IPS-15b (cell line): ENCODE results near the gene SLC46A1.
"Not testable (repeated sequence)": the region's sequence is repeated elsewhere in the genome, so short reads cannot be mapped to it uniquely, and the experiment has no call there.

ENCODE experiments used
- H3K27me3 ChIP-seq: one replicate; pipeline ENCODE4 v1.6.1; 2013; ENCODE audit warnings: low read length; ENCODE audit not compliant: control insufficient read depth, insufficient read depth
- H3K36me3 ChIP-seq: one replicate; pipeline ENCODE4 v1.6.1; 2013; ENCODE audit warnings: low read length; ENCODE audit not compliant: control insufficient read depth, insufficient read depth
- H3K4me1 ChIP-seq: one replicate; pipeline ENCODE4 v1.6.1; 2013; ENCODE audit warnings: mild to moderate bottlenecking, low read length; ENCODE audit not compliant: control insufficient read depth, insufficient read depth
- H3K4me3 ChIP-seq: one replicate; pipeline ENCODE4 v1.5.1; 2013; ENCODE audit warnings: low read depth, low read length
- H3K9ac ChIP-seq: one replicate; pipeline ENCODE4 v1.6.1; 2013; ENCODE audit warnings: low read depth, mild to moderate bottlenecking, low read length
- H3K9me3 ChIP-seq: one replicate; pipeline ENCODE4 v1.6.1; 2013; ENCODE audit warnings: mild to moderate bottlenecking, low read length; ENCODE audit not compliant: control insufficient read depth, insufficient read depth

The SLC46A1 gene

GRCh38 chr17:28405632-28406472 is at the start of gene SLC46A1:
Gene SLC46A1, minus strand, starts transcription at chr17:28406212. Its CDS starts 98 bp downstream, at chr17:28406114.
- no peaks in the 10 kb centered on the region for H3K9me3 ChIP-seq
- no peaks in the 10 kb centered on the region for H3K36me3 ChIP-seq
- peak within 1 kb of the TSS; percentile 49 for H3K9ac ChIP-seq
- H3K4me3 ChIP-seq, result peak within 1 kb of the TSS; percentile 65
- peaks cover 51% of the 10 kb centered on the region for H3K4me1 ChIP-seq
- peaks cover 50% of the 10 kb centered on the region for H3K27me3 ChIP-seq

DNA sequence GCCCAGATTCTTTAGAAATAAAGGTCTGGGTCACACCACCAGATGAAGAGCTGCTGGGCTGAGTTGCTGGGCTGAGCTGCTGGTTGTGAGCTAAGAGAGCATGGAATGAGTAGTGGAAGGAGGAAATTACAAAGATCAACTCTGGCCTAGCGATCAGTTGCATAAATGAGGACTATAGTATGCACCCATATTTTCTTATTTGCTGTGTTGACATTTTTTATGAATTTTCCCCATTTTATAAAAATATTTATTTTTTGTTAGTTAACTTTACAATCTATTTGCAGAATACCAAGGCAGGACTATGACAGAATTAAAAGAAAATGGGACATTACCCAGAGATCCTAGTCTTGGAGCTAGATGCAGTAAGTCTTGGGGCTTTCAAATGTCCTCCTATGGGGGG is 43.8 kb upstream of the SLC46A1 start:
- Histone ChIP-seq H3K4me3 (no peak overlapping the region), H3K9me3 (no peaks in the 10 kb centered on the region), H3K36me3 (no peaks in the 10 kb centered on the region), H3K9ac (no peak overlapping the region), H3K27me3 (no peaks in the 10 kb centered on the region), H3K4me1 (no peaks in the 10 kb centered on the region)

DNA sequence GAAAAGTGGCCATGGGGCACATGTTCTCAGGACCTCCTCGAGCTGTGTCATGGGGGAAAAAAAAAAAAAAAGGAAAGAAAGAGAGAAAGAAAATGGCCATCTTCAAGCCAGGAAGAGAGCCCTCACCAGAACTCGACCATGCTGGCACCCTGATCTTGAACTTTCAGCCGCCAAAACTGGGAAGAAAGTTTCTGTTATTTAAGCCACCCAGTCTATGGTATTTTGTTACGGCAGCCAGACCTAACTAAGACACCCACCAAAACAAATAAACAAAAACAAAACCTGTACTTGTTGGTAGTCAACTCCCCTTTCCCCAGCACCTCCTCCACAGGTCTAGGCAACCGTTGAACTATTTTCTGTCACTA is 41.4 kb upstream of the SLC46A1 start:
- Histone ChIP-seq H3K4me1 (no peaks in the 10 kb centered on the region), H3K27me3 (no peaks in the 10 kb centered on the region), H3K9ac (no peak overlapping the region), H3K4me3 (no peak overlapping the region), H3K36me3 (no peaks in the 10 kb centered on the region), H3K9me3 (no peaks in the 10 kb centered on the region)

GRCh38 chr17:28446716-28447395 is 40.8 kb upstream of the SLC46A1 start:
- Histone ChIP-seq H3K27me3 (no peaks in the 10 kb centered on the region), H3K9me3 (no peaks in the 10 kb centered on the region), H3K36me3 (no peaks in the 10 kb centered on the region), H3K4me1 (no peaks in the 10 kb centered on the region), H3K4me3 (no peak overlapping the region), H3K9ac (no peak overlapping the region)

- Histone ChIP-seq H3K27me3 (no peaks in the 10 kb centered on the region), H3K36me3 (no peaks in the 10 kb centered on the region)
These were observed 38.1 kb upstream of the SLC46A1 start for GRCh38 chr17:28443901-28444638.

DNA sequence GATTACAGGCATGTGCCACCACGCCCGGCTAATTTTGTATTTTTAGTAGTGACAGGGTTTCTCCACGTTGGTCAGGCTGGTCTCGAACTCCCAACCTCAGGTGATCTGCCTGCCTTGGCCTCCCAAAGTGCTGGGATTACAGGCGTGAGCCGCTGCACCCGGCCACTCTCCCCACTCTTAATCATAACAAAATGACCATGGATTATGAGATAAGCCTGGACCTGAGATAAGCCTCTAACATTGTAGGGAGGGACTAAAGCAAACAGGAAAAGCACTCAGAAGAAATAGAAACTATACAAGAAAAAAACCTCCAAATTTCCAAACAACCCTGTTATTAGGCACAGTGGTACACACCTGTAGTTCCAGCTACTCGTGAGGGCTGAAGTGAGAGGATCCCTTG is 28.3 kb upstream of the SLC46A1 start:
- not testable (repeated sequence) for H3K27me3 ChIP-seq, H3K9me3 ChIP-seq, H3K4me3 ChIP-seq, H3K4me1 ChIP-seq, H3K9ac ChIP-seq, H3K36me3 ChIP-seq

More at GRCh38 chr17:28443901-28444638, 38.1 kb upstream of the SLC46A1 start:
- H3K9me3 ChIP-seq, result no peaks in the 10 kb centered on the region
- H3K9ac ChIP-seq, result no peak overlapping the region
- no peaks in the 10 kb centered on the region for H3K4me1 ChIP-seq
- no peak overlapping the region for H3K4me3 ChIP-seq

- Histone ChIP-seq H3K36me3 (no peaks in the 10 kb centered on the region), H3K4me1 (peaks cover 2% of the 10 kb centered on the region), H3K9me3 (no peaks in the 10 kb centered on the region), H3K9ac (no peak overlapping the region), H3K4me3 (no peak overlapping the region), H3K27me3 (no peaks in the 10 kb centered on the region)
These were observed 27.7 kb upstream of the SLC46A1 start for GRCh38 chr17:28433721-28434120.

DNA sequence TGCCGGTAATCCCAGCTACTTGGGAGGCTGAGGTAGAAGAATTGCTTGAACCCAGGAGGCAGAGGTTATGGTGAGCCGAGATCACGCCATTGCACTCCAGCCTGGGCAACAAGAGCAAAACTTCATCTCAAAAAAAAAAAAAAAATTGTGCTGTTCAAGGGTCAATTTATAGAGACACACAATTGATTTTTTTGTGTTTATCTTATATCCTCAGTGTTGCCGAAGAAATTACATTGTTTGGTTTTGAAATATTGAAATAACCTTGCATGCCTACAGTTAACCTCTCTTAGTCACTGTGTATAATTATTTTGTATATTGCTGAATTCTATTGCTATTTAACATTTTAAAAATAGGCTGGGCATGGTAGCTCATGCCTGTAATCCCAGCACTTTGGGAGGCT is 22.0 kb upstream of the SLC46A1 start:
- not testable (repeated sequence) for H3K9ac ChIP-seq, H3K9me3 ChIP-seq, H3K27me3 ChIP-seq, H3K4me1 ChIP-seq, H3K36me3 ChIP-seq, H3K4me3 ChIP-seq

DNA sequence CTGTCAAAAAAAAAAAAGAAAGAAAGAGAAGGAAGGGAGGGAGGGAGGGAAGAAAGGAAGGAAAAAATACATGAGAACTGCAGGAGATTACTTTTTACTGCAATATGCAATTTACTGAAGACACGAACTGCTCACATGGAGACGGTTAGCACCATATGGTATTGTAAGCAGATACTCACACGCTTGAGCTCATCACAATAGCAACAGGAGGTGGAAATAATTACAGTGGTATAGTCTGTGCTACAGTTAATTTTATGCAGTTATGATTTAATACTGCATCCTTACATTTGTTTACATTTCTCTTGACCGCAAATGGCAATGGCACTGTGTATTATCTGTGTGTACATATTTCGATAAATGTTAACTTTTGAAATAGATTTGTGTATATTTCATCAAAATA is 21.4 kb upstream of the SLC46A1 start:
- H3K4me1 ChIP-seq, result peaks cover 2% of the 10 kb centered on the region
- H3K27me3 ChIP-seq, result peaks cover 4% of the 10 kb centered on the region
- no peaks in the 10 kb centered on the region for H3K36me3 ChIP-seq
- no peak overlapping the region for H3K4me3 ChIP-seq
- no peaks in the 10 kb centered on the region for H3K9me3 ChIP-seq
- no peak overlapping the region for H3K9ac ChIP-seq

DNA sequence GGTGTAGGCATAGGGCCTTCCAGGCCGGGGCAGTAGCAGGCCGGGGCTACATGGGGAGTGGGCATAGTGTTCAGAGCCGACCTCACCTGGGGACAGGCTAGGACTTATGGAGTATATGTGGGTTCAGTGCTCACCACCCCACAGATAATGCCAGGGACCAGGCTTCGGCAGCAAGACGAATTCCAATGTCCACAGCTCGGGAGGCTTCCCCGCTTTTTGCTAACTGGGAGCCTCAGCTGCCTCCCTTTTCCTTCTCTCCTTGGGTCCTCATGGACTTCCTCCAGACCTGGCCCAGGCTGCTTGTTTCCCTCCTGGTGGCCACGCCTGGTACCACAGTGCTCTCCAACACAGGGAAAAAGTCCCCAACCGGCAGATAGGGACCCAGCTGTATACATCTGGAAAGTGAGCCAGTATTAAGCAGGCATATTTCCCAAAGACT is 20.1 kb upstream of the SLC46A1 start:
- Histone ChIP-seq H3K9me3 (no peaks in the 10 kb centered on the region), H3K36me3 (no peaks in the 10 kb centered on the region), H3K4me3 (no peak overlapping the region), H3K27me3 (peaks cover 4% of the 10 kb centered on the region), H3K9ac (no peak overlapping the region), H3K4me1 (peaks cover 2% of the 10 kb centered on the region)

- Histone ChIP-seq H3K4me1 (peaks cover 2% of the 10 kb centered on the region), H3K9ac (no peak overlapping the region), H3K4me3 (no peak overlapping the region), H3K27me3 (peaks cover 4% of the 10 kb centered on the region), H3K36me3 (no peaks in the 10 kb centered on the region), H3K9me3 (no peaks in the 10 kb centered on the region)
These were observed 19.2 kb upstream of the SLC46A1 start for GRCh38 chr17:28425206-28425605.
